HFFc6 (cell line): ENCODE data around the gene RASAL2. TPM values are rescaled to one million over a fixed set of nuclear protein-coding genes. Genes with fewer than 3 reads are reported as not detected.

Experiments
- DNase-seq: peaks from one replicate; pipeline ENCODE4 v3.0.0-alpha.2; 2018
- H3K27ac Mint-ChIP-seq: 2 replicates; pipeline ENCODE4 v1.8.0; 2020; ENCODE audit warnings: mild to moderate bottlenecking, mixed read lengths
- H3K27me3 Mint-ChIP-seq: 2 replicates; pipeline ENCODE4 v1.8.0; 2021; ENCODE audit warnings: mild to moderate bottlenecking, moderate library complexity, mixed read lengths; ENCODE audit not compliant: insufficient read depth
- H3K36me3 Mint-ChIP-seq: 2 replicates; pipeline ENCODE4 v1.8.0; 2021; ENCODE audit warnings: low read depth, mixed read lengths
- H3K4me1 Mint-ChIP-seq: 2 replicates; pipeline ENCODE4 v1.8.0; 2020; ENCODE audit warnings: low read depth, mixed read lengths
- H3K4me3 Mint-ChIP-seq: 2 replicates; pipeline ENCODE4 v1.8.0; 2020; ENCODE audit warnings: mild to moderate bottlenecking, moderate library complexity, mixed read lengths
- H3K9me3 Mint-ChIP-seq: 2 replicates; pipeline ENCODE4 v1.8.0; 2020; ENCODE audit warnings: mild to moderate bottlenecking, mixed read lengths
- CTCF ChIP-seq: fragments of 200-600 bp; sonication (generic); IDR thresholded peaks from 2 replicates; pipeline ENCODE4 v1.5.0; 2021; ENCODE audit warnings: antibody characterized with exemption, mild to moderate bottlenecking
- total RNA-seq, 6 experiments: library from RNA; stranded (reverse); fragmentation: NEBNext Ultra II Directional; extraction: Animal tissue kit (Norgen Biotek cat#: 25700); gene quantifications; 2 replicates in 1 of 6; 3 replicates in 5 of 6; pipeline ENCODE4 v1.2.3, GENCODE V29; 2021

RASAL2 gene
- total RNA-seq, 6 experiments from 2014 or later: 21.2 to 30.7 (median 24.4) TPM

GRCh38 chr1:178324003-178324402 lies 230.1 kb downstream of the RASAL2 start:
- no peaks in the 10 kb centered on the region for H3K27me3 Mint-ChIP-seq
- no peaks in the 10 kb centered on the region for H3K9me3 Mint-ChIP-seq
- no peak overlapping the region for H3K4me3 Mint-ChIP-seq
- no peak overlapping the region for H3K27ac Mint-ChIP-seq
- peaks cover 41% of the 10 kb centered on the region for H3K4me1 Mint-ChIP-seq
- peaks cover 5% of the 10 kb centered on the region for H3K36me3 Mint-ChIP-seq
- TF ChIP-seq CTCF: no peak
- no peak for DNase-seq

GRCh38 chr1:178328728-178329127 lies 234.8 kb downstream of the RASAL2 start:
- TF ChIP-seq CTCF: no peak
- Mint-ChIP-seq H3K4me3 (no peak overlapping the region), H3K4me1 (peaks cover 44% of the 10 kb centered on the region), H3K36me3 (no peaks in the 10 kb centered on the region), H3K27me3 (no peaks in the 10 kb centered on the region), H3K9me3 (no peaks in the 10 kb centered on the region), H3K27ac (peak overlapping the region; percentile 19)
- no peak for DNase-seq

GRCh38 chr1:178330153-178330552 lies 236.2 kb downstream of the RASAL2 start:
- H3K4me1 Mint-ChIP-seq: peaks cover 32% of the 10 kb centered on the region
- H3K9me3 Mint-ChIP-seq: no peaks in the 10 kb centered on the region
- no peak overlapping the region for H3K27ac Mint-ChIP-seq
- H3K4me3 Mint-ChIP-seq: no peak overlapping the region; the same call in 1 of the 2 replicates
- no peaks in the 10 kb centered on the region for H3K36me3 Mint-ChIP-seq
- no peak for TF ChIP-seq CTCF
- no peak for DNase-seq
- no peaks in the 10 kb centered on the region for H3K27me3 Mint-ChIP-seq

- Mint-ChIP-seq H3K4me3 (no peak overlapping the region), H3K9me3 (no peaks in the 10 kb centered on the region), H3K27ac (no peak overlapping the region), H3K4me1 (peaks cover 32% of the 10 kb centered on the region), H3K36me3 (no peaks in the 10 kb centered on the region), H3K27me3 (no peaks in the 10 kb centered on the region)
- TF ChIP-seq CTCF: no peak
- DNase-seq: no peak
Observed at GRCh38 chr1:178330848-178331497, 237.1 kb downstream of the RASAL2 start.

GRCh38 chr1:178335426-178335825 lies 241.5 kb downstream of the RASAL2 start:
- TF ChIP-seq CTCF: no peak
- Mint-ChIP-seq H3K4me1 (peaks cover 37% of the 10 kb centered on the region), H3K27me3 (no peaks in the 10 kb centered on the region), H3K9me3 (no peaks in the 10 kb centered on the region), H3K36me3 (no peaks in the 10 kb centered on the region), H3K27ac (no peak overlapping the region), H3K4me3 (no peak overlapping the region)
- no peak for DNase-seq
